NCI-H1048 (cell line): ENCODE measurements around the gene GADD45GIP1.

ENCODE experiments used
- DNase-seq: peaks from one replicate; lab custom pipeline; 2025; lab: John Stamatoyannopoulos, UW

GADD45GIP1 gene

DNA sequence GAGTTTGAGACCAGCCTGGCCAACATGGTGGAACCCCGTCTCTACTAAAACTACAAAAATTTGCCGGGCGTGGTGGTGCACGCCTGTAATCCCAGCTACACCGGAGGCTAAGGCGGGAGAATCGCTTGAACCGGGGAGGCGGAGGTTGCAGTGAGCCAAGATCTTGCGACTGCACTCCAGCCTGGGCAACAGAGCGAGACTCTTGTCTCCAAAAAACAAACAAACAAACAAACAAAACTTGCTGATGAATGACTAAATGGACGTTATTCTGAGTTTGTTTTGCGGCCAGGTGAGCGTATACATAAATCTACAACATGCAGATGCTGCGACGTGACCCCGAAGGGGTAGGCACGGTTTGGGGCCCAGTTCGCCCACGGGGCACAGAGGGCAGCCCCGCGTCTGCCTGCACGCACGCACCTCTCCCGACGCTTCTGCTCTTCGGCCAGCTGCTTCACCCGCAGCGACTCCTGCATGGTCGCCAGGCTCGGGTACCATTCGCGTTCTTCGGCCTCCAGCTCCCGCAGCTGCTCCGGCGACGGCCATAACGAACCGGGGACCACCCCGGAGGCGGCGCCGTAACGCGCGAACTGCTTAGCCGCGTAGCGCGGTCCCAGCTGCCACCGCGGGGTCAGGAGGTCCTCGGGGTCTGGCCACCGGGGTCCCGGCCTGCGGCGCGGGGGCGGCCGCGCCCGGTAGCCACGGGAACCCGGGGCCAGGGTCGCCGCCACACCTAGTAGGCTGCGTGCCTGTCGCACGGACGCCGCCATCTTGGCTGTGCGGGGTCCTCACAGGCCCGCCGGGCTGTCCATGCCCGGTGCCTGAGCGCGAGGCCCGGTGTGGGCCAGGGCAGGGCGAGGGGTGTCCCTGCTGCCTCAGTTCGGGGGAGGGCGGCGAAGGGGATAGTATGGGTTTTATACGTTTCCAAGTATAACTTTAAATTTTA is at the start of gene GADD45GIP1:
Gene GADD45GIP1 (minus strand): TSS at position 778 of the 943 bp plus-strand sequence. CDS start 11 bp downstream, at position 767.
- DNase-seq: peak; percentile 64

DNA sequence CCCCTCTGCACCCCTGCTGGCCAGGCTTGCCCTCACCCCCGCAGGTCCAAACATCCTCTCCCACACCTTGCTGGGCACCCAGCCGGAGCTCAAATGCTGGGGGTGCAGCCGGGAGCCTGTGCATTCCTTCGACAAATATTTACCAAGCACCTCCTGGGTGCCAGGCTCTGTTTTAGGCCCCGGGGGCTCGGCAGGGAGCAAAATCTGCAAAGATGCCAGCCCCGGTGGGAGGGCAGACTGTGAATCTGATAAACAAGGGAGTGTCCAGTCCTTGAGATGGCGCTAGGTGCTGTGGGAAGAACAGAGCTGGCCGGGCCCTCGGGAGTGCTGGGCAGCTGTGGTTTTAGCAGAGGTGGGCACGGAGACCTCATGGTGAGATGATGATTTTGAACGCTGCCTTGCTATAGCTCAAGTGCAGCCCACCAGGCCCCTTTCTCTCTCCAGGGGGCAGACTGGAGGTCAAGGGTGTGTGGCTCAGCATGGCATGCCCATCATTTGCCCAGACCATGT is 48.9 kb upstream of the GADD45GIP1 start:
- no peak for DNase-seq

DNA sequence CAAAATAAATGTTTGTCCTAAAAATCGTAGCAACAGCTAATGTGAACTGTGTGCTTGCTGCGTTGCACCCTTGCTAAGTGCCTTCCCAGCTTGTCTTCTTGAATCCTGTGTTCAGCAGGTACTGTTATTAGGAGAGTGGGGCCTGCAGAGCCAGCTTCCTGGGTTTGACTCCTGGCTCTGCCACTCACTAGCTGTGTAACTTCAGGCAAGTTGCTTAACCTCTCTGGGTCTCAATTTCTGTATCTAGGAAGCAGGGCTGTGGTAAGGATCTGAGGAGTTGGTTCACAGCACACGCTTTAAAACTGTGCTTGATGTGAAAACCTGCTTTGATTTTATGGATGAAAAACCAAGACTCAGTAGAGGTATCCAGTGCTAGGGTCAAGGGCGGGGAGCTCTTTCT is 48.2 kb upstream of the GADD45GIP1 start:
- DNase-seq: no peak

DNA sequence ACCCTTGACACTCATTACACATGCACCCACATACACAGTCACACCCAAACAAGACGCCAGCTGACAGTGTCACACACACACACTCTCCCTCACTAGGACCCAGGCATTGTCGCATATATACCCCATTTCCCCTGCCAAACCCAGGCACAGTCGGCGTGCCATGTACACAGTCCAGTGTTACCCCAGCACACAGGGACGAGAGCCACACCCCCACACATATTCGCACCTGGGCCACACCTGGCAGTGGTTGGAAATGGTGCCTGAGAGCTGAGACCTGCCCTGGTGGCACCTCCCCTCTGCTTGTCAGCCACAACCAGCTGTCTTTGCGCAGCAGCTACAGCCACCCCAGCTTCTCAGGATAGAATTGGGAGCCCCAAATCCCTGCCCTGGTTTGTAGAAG is 47.2 kb upstream of the GADD45GIP1 start:
- DNase-seq: no peak

DNA sequence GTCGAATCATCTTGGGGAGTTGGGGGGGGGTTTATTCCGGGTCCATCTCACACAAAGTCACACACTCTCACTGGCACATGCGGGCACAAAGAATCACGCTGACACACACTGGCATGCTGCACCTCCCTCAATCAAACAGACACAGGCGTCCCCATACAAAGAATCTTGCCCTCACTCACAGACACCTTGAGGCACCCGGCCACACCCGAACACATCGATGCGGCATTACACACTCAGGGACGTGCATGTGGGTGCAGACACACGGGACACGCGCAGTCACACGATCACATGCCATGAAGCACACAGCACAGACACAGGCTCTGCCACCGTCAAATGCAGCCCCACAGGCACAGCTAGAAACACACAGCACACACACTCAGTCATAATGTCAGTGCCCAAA is 46.1 kb upstream of the GADD45GIP1 start:
- no peak for DNase-seq

DNA sequence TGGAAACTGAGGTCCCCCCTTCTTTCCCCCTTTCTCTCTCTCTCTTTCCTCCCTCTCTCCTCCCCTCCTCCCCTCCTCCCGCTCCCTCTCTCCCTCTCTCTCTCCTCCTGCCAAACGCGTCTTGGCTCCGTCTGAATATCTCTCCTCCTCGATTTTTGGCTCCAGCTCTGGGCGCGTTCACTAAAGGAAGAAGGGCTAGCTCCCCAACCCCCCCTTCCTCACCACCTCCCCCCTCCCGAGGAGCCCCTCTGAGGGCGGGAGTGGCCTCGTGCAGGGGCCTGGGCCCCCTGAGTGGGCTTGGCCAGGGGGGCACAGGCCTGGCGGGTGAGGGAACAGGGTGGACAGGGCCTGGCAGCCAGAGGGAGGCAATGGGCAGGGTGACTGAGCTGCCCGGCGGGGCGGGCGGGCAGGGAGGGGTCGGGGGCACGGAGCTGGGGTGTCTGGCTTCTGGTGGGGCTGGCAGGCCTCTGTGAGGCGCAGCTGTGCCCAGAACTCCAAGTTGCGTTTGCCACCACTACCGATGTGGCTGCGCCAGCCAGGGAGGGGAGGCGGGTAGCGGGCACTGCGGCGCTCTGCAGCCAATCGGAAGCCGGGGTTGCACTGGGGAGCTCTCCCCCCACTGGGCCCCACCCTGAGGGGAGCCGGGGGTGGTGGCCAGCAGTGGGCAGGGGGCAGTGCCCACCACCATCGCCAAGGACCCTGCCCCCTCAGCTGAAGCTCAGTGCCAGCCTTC is 45.3 kb upstream of the GADD45GIP1 start:
- no peak for DNase-seq

DNA sequence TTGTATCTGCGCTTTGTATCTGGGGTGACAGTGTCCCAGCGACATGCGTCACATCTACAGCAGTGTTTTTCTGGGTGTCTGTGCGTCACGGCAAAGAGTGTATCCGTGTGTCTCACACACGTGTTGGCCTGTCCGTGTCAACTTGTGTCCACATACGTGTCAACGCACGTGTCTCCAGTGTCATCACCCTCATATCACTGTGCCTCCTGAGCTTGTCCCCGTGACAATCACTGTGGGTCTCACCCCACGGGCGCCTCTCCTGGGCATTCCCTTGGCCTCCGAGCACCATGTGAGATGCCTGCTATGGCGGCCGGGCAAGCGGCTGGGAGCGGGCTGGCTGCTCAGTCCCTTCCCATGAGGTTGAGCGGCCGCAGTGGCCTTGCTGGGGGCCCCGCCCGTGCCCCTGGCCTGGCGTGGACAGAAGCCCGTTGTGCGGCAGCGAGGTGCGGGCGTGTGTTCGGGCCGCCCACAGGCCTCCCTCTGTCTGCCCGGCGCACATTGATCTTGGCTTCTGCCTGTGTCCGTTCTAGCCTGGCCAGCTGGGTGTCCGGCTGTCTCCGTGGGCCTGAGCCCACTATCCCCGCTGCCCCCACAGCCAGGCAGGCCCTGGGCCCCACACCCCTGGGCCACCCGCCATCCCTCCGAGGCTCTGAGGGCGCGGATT is 44.6 kb upstream of the GADD45GIP1 start:
- DNase-seq: no peak

DNA sequence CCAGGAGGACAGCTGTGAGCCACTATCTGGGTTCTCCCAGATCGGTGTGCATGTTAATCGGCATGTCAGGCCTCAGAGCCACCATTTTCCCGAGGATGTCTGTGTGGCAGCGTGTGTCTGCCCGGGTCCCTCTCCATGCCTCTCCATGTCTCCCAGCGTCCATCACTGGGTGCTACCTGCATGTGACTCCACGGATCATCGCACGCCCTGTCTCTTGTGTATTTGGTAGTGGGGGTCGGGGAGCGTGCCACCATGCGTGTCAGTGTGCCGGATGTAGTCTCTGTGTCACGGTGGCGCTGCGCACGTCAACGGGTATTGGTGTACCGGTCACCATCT is 44.1 kb upstream of the GADD45GIP1 start:
- DNase-seq: no peak

DNA sequence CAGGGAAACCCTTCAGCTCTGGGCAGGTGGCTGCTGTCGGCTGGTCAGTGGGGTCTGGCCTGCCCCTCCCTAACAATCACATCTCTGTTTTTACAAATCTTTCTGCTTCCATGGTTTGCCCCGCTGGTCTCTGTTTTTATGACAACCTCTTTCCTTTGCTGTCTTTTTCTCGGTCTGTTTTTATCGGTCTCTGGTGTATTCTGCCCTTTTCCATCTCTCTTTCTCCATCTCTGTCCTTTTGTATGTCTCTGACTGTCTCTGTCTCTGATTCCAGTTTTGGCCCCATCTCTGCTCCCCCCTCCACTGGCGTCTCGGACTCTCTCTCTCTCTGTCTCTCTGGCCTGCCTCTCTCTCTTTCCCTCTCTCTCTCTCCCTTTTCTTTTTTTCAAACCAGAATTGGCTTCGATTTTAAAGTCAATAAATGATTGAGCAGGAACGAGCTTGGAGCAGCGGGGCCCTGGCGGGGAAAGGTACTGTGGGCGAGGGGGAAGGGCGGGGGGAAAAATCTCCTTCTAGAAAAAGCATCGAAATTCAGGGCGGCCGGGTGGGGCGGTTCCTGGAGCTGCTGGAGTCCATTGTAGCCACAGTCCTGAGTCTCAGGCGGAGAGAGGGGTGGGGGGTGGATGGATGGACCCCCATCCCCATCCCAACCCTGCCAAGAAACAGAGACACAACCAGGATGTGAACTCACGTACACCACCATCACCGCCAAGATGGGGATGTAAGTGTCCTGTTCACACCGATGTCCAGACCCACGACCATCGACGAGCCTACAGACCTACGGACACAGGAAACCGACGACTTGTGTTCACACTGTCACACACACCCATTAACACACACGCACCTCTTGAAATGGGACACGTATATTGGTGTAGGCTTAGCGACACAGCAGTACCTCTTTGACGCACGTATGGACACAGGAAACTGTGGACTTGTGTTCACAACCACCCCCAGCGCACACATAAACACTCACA is 41.2 kb upstream of the GADD45GIP1 start:
- no peak for DNase-seq

DNA sequence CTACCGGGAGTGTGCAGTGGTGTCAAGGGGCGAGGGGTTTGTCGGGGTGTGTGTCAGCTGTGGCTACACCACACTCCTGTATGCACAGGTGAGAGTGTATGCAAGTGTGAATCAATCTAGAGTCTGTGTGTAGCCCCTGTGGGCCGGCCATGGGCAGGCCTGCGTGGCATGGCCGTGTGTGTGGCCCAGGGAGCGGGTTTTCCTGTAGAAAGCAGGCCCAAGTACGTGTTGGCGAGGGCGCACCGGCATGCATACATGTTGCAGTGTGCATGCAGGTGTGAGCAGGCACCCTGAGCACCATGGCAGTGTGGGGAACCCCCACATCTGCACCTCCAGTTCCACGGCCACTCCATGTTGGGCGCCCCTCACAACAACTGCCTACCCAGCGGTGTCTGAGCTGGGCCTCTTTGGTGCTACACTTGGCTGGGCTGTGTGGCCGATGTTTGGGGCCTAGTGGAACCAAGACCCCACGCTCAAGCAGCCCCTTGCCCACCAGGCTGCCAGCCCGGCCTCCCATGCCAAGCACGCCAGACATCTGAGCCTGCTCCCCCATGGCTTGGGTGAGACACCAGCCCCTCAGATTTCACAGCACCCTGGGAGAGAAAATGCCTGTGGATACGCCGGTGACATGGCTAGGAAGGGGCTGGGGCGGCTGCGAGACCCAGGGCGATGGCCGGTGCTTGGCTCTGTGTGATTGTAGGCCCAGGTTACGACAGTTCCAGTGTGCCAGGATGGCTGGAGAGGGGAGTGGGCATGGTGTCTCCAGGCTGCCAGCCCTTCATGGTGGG is 40.4 kb upstream of the GADD45GIP1 start:
- no peak for DNase-seq

DNA sequence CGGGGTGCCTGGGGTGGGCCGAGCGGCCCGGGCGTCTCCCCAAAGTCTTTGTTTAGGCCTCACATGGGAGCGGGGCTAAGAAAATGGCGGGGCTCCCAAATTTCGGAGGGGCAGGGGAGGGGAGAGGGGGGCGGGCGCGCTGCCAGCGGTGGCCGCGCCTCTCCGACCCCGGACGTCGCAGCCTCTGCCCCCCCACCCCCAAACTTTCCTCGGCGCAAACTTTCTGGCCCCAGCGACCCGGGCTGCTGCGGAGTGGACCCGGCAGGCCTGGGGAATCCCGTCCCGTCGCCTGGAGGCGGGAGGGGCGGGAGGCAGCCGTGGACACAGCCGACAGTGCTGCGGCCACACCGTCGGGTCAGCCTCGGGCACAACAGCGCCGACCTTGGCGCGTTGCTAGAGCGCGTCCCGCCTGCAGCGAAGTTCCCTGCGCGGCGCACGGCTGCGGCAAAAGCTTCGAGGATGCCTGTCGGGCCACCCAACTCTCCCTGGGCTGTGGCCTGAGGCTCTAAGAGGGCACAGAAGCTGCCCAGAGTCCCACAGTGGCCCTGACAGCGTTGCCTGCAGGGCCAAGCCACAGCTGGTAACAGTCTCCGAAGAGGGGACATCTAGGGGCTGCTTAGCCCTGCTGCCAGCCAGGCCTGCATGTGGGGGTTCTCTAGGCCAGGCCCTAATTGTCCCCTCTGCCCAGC is 39.5 kb upstream of the GADD45GIP1 start:
- no peak for DNase-seq

DNA sequence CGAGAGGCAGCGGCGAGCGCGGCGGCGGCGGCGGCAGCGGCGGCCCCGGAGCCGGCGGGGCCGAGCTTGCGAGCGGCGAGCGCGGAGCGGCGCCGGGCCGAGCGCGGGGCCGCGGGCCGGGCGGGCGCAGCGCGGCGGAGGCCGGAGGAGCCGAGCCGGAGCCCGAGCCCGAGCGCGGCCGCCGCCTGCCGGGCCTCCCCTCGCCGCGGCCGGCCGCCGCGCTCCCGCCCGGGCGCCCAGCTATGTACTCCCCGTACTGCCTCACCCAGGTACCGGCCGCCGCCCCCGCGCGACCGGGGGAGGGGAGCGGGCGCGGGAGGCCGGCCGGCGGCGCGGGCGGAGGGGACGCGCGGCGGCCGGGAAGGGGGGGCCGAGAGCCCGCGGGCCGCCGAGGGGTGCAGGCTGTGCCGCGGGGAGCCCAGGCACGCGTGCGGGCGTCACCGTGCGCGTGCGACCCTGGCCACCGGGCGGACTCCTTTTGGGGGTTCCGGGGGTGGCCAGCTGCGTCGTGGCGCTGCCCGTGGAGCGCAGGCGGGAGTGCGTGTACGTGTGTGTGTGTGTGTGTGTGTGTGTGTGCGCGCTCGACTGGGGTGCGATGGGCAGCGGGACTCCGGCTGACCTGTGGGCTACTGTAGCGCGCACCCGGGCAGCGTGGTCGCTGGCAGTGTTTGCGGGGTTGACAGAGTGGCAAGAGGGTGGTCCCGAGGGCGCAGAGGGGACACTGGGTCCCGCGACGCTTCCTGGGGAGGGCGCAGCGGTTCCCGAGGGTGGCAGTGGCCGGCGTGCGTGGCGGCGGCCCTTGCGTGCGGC is 38.8 kb upstream of the GADD45GIP1 start:
- no peak for DNase-seq

DNA sequence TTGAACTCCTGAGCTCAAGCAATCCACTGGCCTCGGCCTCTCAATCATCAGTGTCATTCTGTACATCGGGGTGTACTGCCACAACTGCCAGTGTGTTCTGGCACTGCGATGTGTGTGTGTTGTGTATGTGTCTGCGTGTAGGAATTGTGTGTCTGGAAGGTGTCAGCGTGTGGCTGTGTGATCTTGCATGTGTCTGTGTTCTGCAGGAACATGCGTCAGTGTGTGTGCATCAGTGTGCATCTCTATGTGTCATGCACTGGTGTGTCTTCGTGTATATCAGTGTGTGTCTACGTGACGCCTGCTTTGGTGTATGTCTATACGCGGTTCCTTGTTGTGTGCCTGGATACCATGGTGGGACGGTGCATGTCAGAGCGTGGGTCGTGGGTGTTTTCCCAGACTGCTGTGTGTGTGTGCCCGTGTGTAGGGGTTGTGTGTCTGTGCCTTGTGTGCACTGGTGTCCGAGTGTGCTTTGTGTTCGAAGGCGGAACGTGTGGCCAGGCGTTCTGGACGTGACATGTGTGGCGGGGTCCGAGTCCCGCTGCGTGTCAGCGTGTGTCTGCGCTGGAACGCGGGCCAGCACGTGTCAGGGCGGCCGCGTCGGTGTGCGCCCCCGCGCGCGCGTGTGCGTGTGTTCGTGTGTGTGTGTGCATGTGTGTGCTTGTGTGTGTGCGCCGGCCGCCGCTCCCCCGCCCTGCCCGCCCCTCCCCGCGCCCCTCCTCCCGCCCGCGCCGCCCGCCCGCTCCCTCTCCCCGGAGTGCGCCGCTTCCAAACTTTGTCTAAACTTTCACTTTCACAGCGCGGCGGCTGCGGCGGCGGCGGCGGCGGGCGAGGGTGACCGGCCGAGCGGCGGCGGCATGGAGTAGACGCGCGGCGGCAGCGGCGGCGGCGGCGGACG is 37.9 kb upstream of the GADD45GIP1 start, which contains the start of gene NFIX:
Gene NFIX (plus strand): TSS at position 775 of the 895 bp plus-strand sequence. CDS start 363 bp downstream, outside the sequence.
- DNase-seq: no peak

DNA sequence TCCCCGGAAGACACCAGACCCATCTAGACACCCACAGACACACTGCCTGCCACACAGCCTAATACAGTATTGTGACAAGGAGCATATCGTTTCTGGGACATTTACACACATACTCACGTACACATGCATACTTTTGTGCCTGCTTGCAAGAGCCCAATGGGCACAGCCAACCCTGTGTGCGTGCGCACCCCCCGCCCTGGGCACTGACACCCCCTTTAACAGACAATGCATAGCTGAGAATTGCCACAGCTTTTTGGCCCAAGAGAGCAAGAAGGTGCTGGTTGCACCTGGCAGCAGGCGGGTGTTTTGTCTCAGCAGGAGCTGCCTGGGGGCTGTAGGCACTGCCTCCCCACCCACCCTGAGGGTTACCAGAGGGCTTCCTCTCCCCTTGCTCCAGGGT is 36.5 kb upstream of the GADD45GIP1 start:
- no peak for DNase-seq

DNA sequence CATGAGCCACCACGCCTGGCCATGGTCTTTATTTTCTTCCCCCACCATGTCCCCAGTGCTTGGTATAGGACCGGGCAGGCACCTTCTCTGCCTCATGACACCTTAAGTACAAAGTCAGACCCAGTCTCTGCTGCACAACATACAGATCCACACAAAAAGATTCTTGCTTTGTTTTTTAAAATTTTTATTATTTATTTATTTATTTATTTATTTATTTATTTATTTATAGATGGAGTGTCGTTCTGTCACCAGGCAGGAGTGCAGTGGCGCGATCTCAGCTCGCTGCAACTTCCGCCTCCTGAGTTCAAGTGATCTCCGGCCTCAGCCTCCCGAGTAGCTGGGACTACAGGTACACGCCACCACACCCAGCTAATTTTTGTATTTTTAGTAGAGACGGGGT is 35.7 kb upstream of the GADD45GIP1 start:
- DNase-seq: no peak

DNA sequence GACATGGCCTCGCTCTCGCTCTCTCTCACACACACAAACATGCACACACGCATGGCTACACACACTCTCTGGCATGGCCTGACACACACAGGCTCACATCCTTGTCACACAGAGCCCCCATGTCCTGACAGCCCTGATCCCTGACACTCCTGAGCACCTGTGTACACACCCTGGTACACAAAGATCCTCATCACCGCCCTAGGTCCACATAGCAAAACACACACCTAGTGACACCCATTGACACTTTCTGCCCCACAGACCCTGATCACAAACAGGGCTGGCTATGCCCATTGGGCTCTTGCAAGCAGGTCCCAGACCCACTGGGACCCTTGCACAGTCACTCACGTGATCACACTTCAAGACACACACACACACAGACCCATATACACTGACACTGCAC is 34.3 kb upstream of the GADD45GIP1 start:
- DNase-seq: no peak

DNA sequence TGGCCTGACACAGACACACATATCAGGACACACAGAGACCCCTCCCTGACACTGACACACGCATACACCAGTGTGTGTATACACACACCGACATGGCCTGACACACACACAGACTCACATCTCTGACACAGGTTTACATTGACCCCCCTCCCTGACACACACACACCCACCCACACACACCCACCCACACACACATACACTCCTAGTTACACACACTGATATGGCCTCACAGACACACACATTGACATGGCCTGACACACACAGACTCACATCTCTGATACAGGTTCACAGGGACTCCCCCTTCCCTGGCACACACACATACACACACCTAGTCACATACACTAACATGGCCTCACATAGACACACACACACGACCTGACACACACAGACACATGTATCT is 33.8 kb upstream of the GADD45GIP1 start:
- no peak for DNase-seq

DNA sequence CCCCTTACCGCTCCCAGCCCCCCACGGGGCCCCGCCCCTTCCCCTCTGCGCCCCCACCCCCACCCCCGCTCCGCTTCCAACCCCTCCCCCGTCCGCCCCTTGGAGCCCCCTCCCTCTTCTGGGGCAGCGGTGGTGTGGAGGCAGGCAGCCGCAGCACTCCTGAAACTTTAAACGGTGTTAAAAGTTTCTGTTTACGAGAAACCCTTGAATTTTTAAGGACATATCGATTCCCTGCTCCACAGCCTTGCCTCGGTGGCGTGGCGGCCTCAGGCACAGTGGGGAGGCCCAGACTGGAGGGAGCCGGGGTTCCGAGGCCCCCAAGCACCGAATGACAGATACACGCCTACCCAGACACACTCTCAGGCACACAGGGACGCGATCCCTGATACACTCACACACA is 33.4 kb upstream of the GADD45GIP1 start:
- no peak for DNase-seq
